Keratinocyte (primary cell): ENCODE results near the gene CDC25C. TPM values are rescaled to one million over a fixed set of nuclear protein-coding genes. Genes with fewer than 3 reads are reported as not detected.
"Not testable (repeated sequence)": the region's sequence is repeated elsewhere in the genome, so short reads cannot be mapped to it uniquely, and the experiment has no call there.

Experiments used
- DNase-seq: peaks from one replicate; pipeline ENCODE4 v3.0.0-alpha.2; 2011; ENCODE audit warnings: low read depth, missing footprints, low spot score
- FAIRE-seq: peaks from 2 replicates; lab custom pipeline; 2011; peaks lifted over from hg19 to GRCh38; lab: Jason Lieb, UNC
- H2AFZ ChIP-seq: 2 replicates; pipeline ENCODE4 v1.6.0; 2012; ENCODE audit warnings: low read length, control low read depth, inconsistent platforms; ENCODE audit not compliant: control insufficient read depth
- H3K27ac ChIP-seq: 2 replicates; pipeline ENCODE4 v1.5.1; 2011; ENCODE audit warnings: low read length; ENCODE audit not compliant: control insufficient read depth, insufficient read depth
- H3K27me3 ChIP-seq: 3 replicates; pipeline ENCODE4 v1.6.0; 2011; ENCODE audit warnings: low read length; ENCODE audit not compliant: control insufficient read depth, insufficient read depth; ENCODE audit errors: extremely low read depth
- H3K36me3 ChIP-seq, 2 experiments: 2 replicates in 1 of 2; 3 replicates in 1 of 2; pipeline ENCODE4 v1.5.1; 2011; ENCODE audit warnings: low read length in 2 of 2, mild to moderate bottlenecking in 1 of 2; ENCODE audit not compliant: control insufficient read depth in 2 of 2, insufficient read depth in 2 of 2; ENCODE audit errors: extremely low read depth in 1 of 2
- H3K4me1 ChIP-seq: 3 replicates; pipeline ENCODE4 v1.5.1; 2011; ENCODE audit warnings: low read length; ENCODE audit not compliant: control insufficient read depth, insufficient read depth; ENCODE audit errors: extremely low read depth
- H3K4me2 ChIP-seq: 3 replicates; pipeline ENCODE4 v1.6.0; 2011; ENCODE audit warnings: low read depth, low read length; ENCODE audit not compliant: control insufficient read depth, insufficient read depth; ENCODE audit errors: extremely low read depth
- H3K4me3 ChIP-seq, 3 experiments: fragments of 200-600 bp in 1 of 3; sonication (generic) in 1 of 3; 2 replicates in 2 of 3; 3 replicates in 1 of 3; pipeline ENCODE4 v1.5.1; 2011 to 2016; ENCODE audit warnings: low read length in 3 of 3, mild to moderate bottlenecking in 3 of 3, control low read depth in 2 of 3, inconsistent platforms in 1 of 3, low read depth in 1 of 3, mixed read lengths in 1 of 3, mixed run types in 1 of 3, moderate library complexity in 1 of 3; ENCODE audit not compliant: control insufficient read depth in 2 of 3, insufficient read depth in 2 of 3; ENCODE audit errors: extremely low read depth in 1 of 3
- H3K79me2 ChIP-seq: 2 replicates; pipeline ENCODE4 v1.6.0; 2012; ENCODE audit warnings: low read length; ENCODE audit not compliant: control insufficient read depth, insufficient read depth
- H3K9ac ChIP-seq: 3 replicates; pipeline ENCODE4 v1.6.0; 2011; ENCODE audit warnings: low read length; ENCODE audit not compliant: control insufficient read depth, insufficient read depth; ENCODE audit errors: extremely low read depth
- H3K9me1 ChIP-seq: 3 replicates; pipeline ENCODE4 v1.6.0; 2011; ENCODE audit warnings: low read length; ENCODE audit not compliant: control insufficient read depth, insufficient read depth; ENCODE audit errors: extremely low read depth
- H3K9me3 ChIP-seq: 2 replicates; pipeline ENCODE4 v1.5.1; 2012; ENCODE audit warnings: low read depth, low read length; ENCODE audit not compliant: control insufficient read depth
- H4K20me1 ChIP-seq: 3 replicates; pipeline ENCODE4 v1.6.0; 2011; ENCODE audit warnings: low read length; ENCODE audit not compliant: control insufficient read depth, insufficient read depth; ENCODE audit errors: extremely low read depth
- CTCF ChIP-seq, 3 experiments: IDR thresholded peaks in 1 of 3; conservative IDR thresholded peaks in 1 of 3; optimal IDR thresholded peaks in 1 of 3; 2 replicates in 2 of 3; 3 replicates in 1 of 3; pipeline versions ENCODE3 to v1.5.1; 2011; ENCODE audit warnings: low read length in 3 of 3, mild to moderate bottlenecking in 3 of 3, moderate library complexity in 2 of 3, control low read depth in 1 of 3, inconsistent platforms in 1 of 3; ENCODE audit not compliant: insufficient read depth in 2 of 3; ENCODE audit errors: extremely low read depth in 1 of 3
- EZH2 ChIP-seq: IDR thresholded peaks from one replicate; pipeline ENCODE4 v1.6.1; 2012; ENCODE audit warnings: inconsistent platforms, mild to moderate bottlenecking, low read length, moderate library complexity
- dilution Hi-C: fragments of 300-500 bp; cut with MboI; formaldehyde crosslinking; loops from one replicate; pipeline ENCODE4 v1.7.0; 2020; ENCODE audit warnings: low sequenced_read_pairs; ENCODE audit not compliant: extremely low pct_ligation_motif_present
- polyA plus RNA-seq, 5 experiments: library from polyadenylated mRNA; depleted of rRNA in 3 of 5; stranded (reverse) in 3 of 5; stranded (forward) in 1 of 5; unstranded in 1 of 5; fragments of >200 nt; gene quantifications; 1 replicate in 1 of 5; 2 replicates in 3 of 5; 3 replicates in 1 of 5; pipeline versions ENCODE4 v1.2.1 to v1.2.3, GENCODE V29; 2011 to 2012; ENCODE audit warnings: missing spikeins in 2 of 5, low read depth in 1 of 5, low replicate concordance in 1 of 5

Gene CDC25C
- polyA plus RNA-seq, 1 donor (not counting 4 experiments of a cell fraction or from before 2014, with no cell fraction given): 4.7 TPM

- Histone ChIP-seq H2AFZ (no peak overlapping the region), H3K4me2 (no peak overlapping the region), H3K27ac (no peak overlapping the region), H3K9me1 (no peaks in the 10 kb centered on the region), H3K36me3 (no peaks in the 10 kb centered on the region), H3K9ac (no peak overlapping the region), H3K4me3 (no peak overlapping the region), H3K4me1 (no peaks in the 10 kb centered on the region), H3K9me3 (no peaks in the 10 kb centered on the region), H4K20me1 (no peaks in the 10 kb centered on the region), H3K79me2 (no peaks in the 10 kb centered on the region), H3K27me3 (peaks cover 4% of the 10 kb centered on the region)
- DNase-seq (no peak), FAIRE-seq (no peak)
- dilution Hi-C loops: no loop called here
- TF ChIP-seq CTCF (optimal IDR thresholded peaks at IDR 0.05 in 1 of 3, IDR thresholded peaks at IDR 0.05 in 1 of 3, conservative IDR thresholded peaks at IDR 0.05 in 1 of 3; ENCODE audit: extremely low read depth in 1 of 3, insufficient read depth in 2 of 3, low read length in 3 of 3) (no peak), EZH2 (no peak)
Observed at GRCh38 chr5:138252944-138253343, 78.7 kb downstream of the CDC25C start.

GRCh38 chr5:138247800-138248199, 83.8 kb downstream of the CDC25C start:
- H3K79me2 ChIP-seq, H3K4me3 ChIP-seq, H3K4me2 ChIP-seq, DNase-seq, H3K36me3 ChIP-seq, H3K9me1 ChIP-seq, FAIRE-seq, H4K20me1 ChIP-seq, H3K9ac ChIP-seq, H3K4me1 ChIP-seq, H3K27ac ChIP-seq, H3K9me3 ChIP-seq, dilution Hi-C loops, H2AFZ ChIP-seq: not testable (repeated sequence)
- H3K27me3 ChIP-seq: peaks cover 14% of the 10 kb centered on the region

- DNase-seq: no peak
Observed at GRCh38 chr5:138246822-138247221, 84.8 kb downstream of the CDC25C start.

More at GRCh38 chr5:138246822-138247221, 84.8 kb downstream of the CDC25C start:
- no peaks in the 10 kb centered on the region for H3K4me1 ChIP-seq
- H3K9ac ChIP-seq: no peak overlapping the region
- H3K9me3 ChIP-seq: no peaks in the 10 kb centered on the region
- H3K36me3 ChIP-seq: no peaks in the 10 kb centered on the region
- TF ChIP-seq EZH2 (no peak), CTCF (optimal IDR thresholded peaks at IDR 0.05 in 1 of 3, IDR thresholded peaks at IDR 0.05 in 1 of 3, conservative IDR thresholded peaks at IDR 0.05 in 1 of 3; ENCODE audit: extremely low read depth in 1 of 3, insufficient read depth in 2 of 3, low read length in 3 of 3) (no peak)
- no peak overlapping the region for H2AFZ ChIP-seq
- FAIRE-seq: no peak
- no peak overlapping the region for H3K27ac ChIP-seq
- no peaks in the 10 kb centered on the region for H3K79me2 ChIP-seq
- no peak overlapping the region for H3K4me2 ChIP-seq
- no peaks in the 10 kb centered on the region for H4K20me1 ChIP-seq
- dilution Hi-C loops: no loop called here
- peaks cover 24% of the 10 kb centered on the region for H3K27me3 ChIP-seq
- no peak overlapping the region for H3K4me3 ChIP-seq
- no peaks in the 10 kb centered on the region for H3K9me1 ChIP-seq
